SK-N-SH treated with all-trans-retinoic acid at 6 μM for 48 hours (cell line): ENCODE data around the gene ZBTB32.

Experiments used
- ARNTL ChIP-seq: fragments of 450-650 bp; formaldehyde crosslinking; IDR thresholded peaks from 2 replicates; pipeline ENCODE4 v1.5.0; 2020; ENCODE audit warnings: low read depth, mild to moderate bottlenecking, moderate library complexity, borderline replicate concordance
- CREB5 ChIP-seq: fragments of 250-450 bp; sonication (Bioruptor Pico); IDR thresholded peaks from 2 replicates; pipeline ENCODE4 v1.5.1; 2020; ENCODE audit warnings: low read depth, mild to moderate bottlenecking, moderate library complexity
- ESRRG ChIP-seq: fragments of 250-450 bp; sonication (Bioruptor Pico); IDR thresholded peaks from 2 replicates; pipeline ENCODE4 v1.6.1; 2021; ENCODE audit warnings: mild to moderate bottlenecking
- GLIS3 ChIP-seq: fragments of 250-450 bp; sonication (Bioruptor Pico); IDR thresholded peaks from 2 replicates; pipeline ENCODE4 v1.5.0; 2020; ENCODE audit warnings: mild to moderate bottlenecking, moderate library complexity
- ISL1 ChIP-seq: fragments of 250-450 bp; sonication (Bioruptor Pico); IDR thresholded peaks from 2 replicates; pipeline ENCODE4 v2.1.2; 2022; ENCODE audit warnings: mild to moderate bottlenecking, moderate library complexity
- OSR1 ChIP-seq: fragments of 250-450 bp; sonication (Bioruptor Pico); IDR thresholded peaks from 2 replicates; pipeline ENCODE4 v1.8.0; 2022; ENCODE audit warnings: moderate library complexity, mild to moderate bottlenecking, inconsistent platforms
- PATZ1 ChIP-seq: fragments of 250-450 bp; sonication (Bioruptor Pico); IDR thresholded peaks from 2 replicates; pipeline ENCODE4 v1.8.0; 2020; ENCODE audit warnings: mild to moderate bottlenecking, moderate library complexity, borderline replicate concordance
- POU6F1 ChIP-seq: fragments of 250-450 bp; sonication (Bioruptor Pico); IDR thresholded peaks from 2 replicates; pipeline ENCODE4 v1.8.0; 2021; ENCODE audit warnings: low read depth, mild to moderate bottlenecking, moderate library complexity, borderline replicate concordance
- SNAI2 ChIP-seq: fragments of 250-450 bp; sonication (Bioruptor Pico); IDR thresholded peaks from 2 replicates; pipeline ENCODE4 v1.5.0; 2020; ENCODE audit warnings: mild to moderate bottlenecking, moderate library complexity
- TOX ChIP-seq: fragments of 250-450 bp; sonication (Bioruptor Pico); IDR thresholded peaks from 2 replicates; pipeline ENCODE4 v1.8.0; 2021; ENCODE audit warnings: mild to moderate bottlenecking, moderate library complexity, borderline replicate concordance
- ZC3H10 ChIP-seq: fragments of 250-450 bp; sonication (Bioruptor Pico); IDR thresholded peaks from 2 replicates; pipeline ENCODE4 v1.5.1; 2021; ENCODE audit warnings: mild to moderate bottlenecking, moderate library complexity
- ZFP3 ChIP-seq: fragments of 250-450 bp; sonication (Bioruptor Pico); IDR thresholded peaks from 2 replicates; pipeline ENCODE4 v1.5.0; 2020; ENCODE audit warnings: mild to moderate bottlenecking, moderate library complexity
- ZFP30 ChIP-seq: fragments of 450-650 bp; formaldehyde crosslinking; IDR thresholded peaks from 2 replicates; pipeline ENCODE4 v1.5.0; 2022; ENCODE audit warnings: mild to moderate bottlenecking, moderate library complexity
- ZNF70 ChIP-seq: fragments of 450-650 bp; formaldehyde crosslinking; IDR thresholded peaks from 2 replicates; pipeline ENCODE4 v1.5.0; 2020; ENCODE audit warnings: mild to moderate bottlenecking, moderate library complexity

GRCh38 chr19:35739275-35740107, 35.1 kb downstream of the ZBTB32 start:
- TF ChIP-seq PATZ1 (CRISPR knock-in tag) = no peak
- no peak for TF ChIP-seq POU6F1 (CRISPR knock-in tag)
- no peak for TF ChIP-seq ZC3H10 (CRISPR knock-in tag)
- TF ChIP-seq ARNTL (CRISPR knock-in tag) = no peak
- TF ChIP-seq ZFP30 (CRISPR knock-in tag) = no peak
- no peak for TF ChIP-seq ESRRG (CRISPR knock-in tag)
- no peak for TF ChIP-seq CREB5
- TF ChIP-seq ISL1 = no peak
- no peak for TF ChIP-seq GLIS3 (CRISPR knock-in tag)
- no peak for TF ChIP-seq SNAI2 (CRISPR knock-in tag)
- no peak for TF ChIP-seq OSR1 (CRISPR knock-in tag)
- no peak for TF ChIP-seq TOX (CRISPR knock-in tag)
- TF ChIP-seq ZFP3 (CRISPR knock-in tag) = no peak
- no peak for TF ChIP-seq ZNF70 (CRISPR knock-in tag)
